ENCODE results near the gene HTRA3. TPM values are rescaled to one million over a fixed set of nuclear protein-coding genes. Genes with fewer than 3 reads are reported as not detected.

The HTRA3 gene
- total RNA-seq, 1 donor from 2014 or later, result 17.8 TPM

DNA sequence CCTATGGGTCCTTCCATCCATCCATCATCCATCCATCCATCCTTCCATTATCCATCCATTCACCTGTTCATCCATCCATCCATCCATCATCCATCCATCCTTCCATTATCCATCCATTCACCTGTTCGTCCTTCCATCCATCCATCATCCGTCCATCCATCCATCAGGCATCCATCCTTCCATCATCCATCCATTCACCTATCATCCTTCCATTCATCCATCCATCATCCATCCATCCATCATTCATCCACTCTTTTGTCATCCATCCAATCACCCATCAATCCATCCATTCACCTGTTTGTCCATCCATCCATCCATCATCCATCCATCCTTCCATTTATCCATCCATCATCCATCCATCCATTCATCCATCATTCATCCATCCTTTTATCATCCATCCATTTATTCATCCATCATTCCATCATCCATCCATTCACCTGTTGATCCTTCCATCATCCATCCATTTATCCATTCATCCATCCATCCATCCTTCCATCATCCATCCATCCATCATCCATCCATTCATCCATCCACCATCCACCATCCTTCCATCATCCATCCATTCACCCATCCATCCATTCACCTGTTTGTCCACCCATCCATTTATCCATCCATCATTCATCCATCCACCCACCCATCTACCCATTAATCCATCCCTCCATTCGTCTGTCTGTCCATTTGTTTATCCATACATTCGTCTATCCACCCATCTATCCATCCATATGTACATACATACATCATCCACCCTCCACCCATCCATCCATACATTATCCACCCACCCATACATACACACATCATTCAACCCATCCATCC, 35.7 kb upstream of the HTRA3 start:
- no peak for DNase-seq (ENCODE audit: low spot score)

DNA sequence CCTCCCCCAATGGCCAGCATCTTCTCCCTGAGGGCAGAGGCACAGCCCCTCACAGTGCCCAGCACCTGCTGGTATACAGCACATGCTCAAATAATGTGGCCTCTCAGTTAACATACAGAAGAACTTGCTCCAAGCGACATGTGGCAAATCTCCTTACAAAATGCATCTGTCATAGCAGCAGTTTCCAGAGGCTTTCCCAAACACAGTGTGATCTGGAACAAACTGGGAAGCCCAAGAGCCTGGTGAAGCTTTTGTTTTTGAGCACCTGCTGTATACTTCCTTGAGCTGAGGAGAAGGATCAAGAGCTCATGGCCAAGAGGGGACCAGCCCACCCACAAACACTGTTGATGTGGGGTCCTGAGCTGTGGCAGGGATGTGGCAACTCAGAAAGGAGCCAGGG, 34.8 kb upstream of the HTRA3 start:
- DNase-seq (ENCODE audit: low spot score), result no peak

- no peak for DNase-seq (ENCODE audit: low spot score)
Observed at GRCh38 chr4:8235224-8235623, 34.3 kb upstream of the HTRA3 start.

GRCh38 chr4:8235686-8236085, 33.9 kb upstream of the HTRA3 start:
- no peak for DNase-seq (ENCODE audit: low spot score)

DNA sequence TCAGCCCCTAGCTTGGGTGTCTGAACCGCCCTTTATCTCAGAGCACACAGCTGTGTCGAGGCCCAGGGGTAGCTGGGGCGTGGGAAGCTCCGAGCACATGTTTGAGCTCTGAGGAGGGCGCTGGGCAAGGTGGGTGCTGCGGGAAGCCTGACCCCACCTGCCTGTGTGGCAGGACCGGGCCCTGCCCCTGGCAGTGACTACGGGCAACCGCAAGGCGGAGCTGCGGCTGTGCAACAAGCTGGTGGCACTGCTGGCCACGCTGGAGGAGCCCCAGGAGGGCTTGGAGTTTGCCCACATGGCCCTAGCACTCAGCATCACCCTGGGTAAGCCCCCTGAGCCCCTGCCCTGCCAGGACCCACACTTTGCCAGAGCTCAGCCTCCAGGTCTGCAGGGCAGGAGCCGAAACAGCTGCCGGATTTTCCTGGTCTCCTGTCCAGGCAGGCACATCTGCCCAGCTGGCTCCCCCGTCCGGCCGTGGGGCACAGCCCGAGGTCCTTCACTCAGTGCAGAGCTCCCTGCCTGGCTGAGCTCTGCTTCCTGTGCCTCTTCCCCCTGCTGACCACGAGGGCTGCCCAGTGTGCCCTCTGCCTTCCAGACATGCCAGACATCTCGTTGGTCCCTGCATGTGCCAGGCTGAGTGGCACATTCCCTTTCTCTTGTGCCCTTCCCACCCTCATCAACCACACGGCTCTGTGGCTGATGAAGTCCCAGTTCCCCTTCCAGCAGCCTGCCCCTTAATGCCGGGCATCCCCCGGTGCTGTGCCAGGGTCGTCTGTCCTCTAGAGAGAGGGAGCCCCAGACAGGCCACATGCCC, 33.2 kb upstream of the HTRA3 start:
- DNase-seq (ENCODE audit: low spot score), result no peak

GRCh38 chr4:8236920-8237195, 32.7 kb upstream of the HTRA3 start:
- no peak for DNase-seq (ENCODE audit: low spot score)

DNA sequence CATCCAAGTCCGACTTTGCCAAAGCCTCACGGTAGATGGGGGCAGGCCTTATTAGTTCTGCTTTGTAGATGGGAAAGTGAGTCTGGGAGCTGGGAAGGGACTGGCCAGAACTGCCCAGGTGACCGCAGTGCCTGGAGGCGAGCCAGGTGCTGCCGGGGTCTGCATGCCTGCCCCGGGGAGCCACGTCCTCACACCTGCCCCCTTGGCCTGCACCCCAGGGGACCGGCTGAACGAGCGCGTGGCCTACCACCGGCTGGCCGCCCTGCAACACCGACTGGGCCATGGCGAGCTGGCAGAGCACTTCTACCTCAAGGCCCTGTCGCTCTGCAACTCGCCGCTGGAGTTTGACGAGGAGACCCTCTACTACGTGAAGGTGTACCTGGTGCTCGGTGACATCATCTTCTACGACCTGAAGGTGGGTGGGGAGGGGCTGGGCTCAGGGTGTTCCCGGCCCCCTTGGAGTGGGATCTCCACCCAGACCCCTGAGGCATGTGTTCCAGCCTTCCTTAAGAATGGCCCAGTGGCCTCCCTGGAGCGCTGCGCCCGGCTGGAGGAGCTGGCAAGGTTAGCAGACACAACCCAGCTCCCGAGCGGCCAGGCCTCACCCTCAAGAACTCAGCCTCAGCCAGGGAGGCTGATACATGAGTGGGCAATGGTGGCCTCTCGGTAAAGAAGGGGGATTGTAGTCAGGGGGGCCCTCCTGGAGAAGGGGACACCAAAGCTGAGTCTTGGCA, 32.1 kb upstream of the HTRA3 start:
- no peak for DNase-seq (ENCODE audit: low spot score)

DNA sequence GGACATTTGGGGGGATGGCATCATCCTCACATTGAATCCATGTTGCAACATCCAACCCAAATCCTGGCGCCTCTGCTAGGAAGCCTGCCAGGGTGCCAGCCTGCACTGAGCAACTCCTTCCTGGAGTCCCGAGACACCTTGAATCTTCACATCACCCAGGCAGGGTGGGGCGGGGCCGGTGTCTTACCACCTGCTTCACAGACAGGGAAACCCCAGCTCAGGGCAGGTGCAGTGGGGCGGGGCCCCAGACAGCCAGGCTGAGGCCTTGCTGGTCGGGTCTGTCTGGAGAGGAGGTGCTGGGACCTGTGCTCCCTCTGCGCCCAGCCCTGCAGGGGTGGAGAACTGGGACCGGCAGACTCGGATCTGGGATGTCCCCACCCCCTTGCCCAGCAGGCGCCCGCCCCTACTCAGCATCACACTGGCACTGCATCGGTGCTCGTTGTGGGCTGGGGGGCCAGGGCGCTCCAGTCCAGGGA, 31.5 kb upstream of the HTRA3 start:
- no peak for DNase-seq (ENCODE audit: low spot score)

GRCh38 chr4:8238515-8239053, 31.0 kb upstream of the HTRA3 start:
- DNase-seq (ENCODE audit: low spot score), result no peak

DNA sequence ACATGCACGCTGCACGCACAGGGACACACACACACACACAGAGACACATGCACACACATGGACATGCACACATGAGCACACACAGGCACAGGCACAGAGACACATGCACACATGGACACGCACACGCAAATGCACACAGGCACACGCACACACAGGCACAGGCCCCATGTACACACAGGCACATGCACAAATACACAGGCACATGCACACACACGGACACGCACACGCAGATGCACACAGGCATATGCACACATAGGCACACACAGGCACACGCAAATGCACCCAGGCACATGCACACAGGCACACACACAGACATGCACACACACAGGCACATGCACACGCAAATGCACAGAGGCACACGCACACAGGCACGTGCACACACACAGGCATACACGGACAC, 30.3 kb upstream of the HTRA3 start:
- no peak for DNase-seq (ENCODE audit: low spot score)

- no peak for DNase-seq (ENCODE audit: low spot score)
Observed at GRCh38 chr4:8239661-8240060, 29.9 kb upstream of the HTRA3 start.

- no peak for DNase-seq (ENCODE audit: low spot score)
Observed at GRCh38 chr4:8240211-8241041, 29.1 kb upstream of the HTRA3 start.

DNA sequence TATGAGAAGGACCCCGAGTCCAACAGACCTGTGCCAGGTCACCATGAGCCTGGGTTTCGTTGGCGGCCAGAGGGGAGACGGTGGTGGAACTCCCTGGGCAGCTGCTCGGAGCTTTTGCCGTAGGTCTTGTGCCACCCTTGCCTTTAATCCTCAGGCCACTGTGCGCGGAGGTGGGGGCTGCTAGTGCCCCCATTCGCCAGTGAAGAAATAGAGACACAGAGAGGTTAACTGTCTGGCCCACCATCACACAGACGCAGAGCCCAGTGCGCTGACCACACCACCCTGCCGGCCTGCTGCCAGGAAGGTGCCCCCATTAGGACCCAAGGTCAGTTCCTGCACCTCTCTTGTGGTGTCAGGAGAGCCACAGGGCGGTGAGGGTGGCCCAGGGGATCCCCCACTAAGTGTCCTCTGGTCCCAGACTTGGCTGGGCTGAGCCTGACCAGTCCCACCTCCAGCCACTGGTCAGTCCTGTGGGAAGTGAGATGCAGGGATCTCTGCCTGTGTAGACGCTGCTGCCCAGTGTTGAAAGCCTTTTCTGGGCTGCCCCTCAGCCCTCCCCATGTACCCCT, 28.3 kb upstream of the HTRA3 start:
- DNase-seq (ENCODE audit: low spot score), result no peak

DNA sequence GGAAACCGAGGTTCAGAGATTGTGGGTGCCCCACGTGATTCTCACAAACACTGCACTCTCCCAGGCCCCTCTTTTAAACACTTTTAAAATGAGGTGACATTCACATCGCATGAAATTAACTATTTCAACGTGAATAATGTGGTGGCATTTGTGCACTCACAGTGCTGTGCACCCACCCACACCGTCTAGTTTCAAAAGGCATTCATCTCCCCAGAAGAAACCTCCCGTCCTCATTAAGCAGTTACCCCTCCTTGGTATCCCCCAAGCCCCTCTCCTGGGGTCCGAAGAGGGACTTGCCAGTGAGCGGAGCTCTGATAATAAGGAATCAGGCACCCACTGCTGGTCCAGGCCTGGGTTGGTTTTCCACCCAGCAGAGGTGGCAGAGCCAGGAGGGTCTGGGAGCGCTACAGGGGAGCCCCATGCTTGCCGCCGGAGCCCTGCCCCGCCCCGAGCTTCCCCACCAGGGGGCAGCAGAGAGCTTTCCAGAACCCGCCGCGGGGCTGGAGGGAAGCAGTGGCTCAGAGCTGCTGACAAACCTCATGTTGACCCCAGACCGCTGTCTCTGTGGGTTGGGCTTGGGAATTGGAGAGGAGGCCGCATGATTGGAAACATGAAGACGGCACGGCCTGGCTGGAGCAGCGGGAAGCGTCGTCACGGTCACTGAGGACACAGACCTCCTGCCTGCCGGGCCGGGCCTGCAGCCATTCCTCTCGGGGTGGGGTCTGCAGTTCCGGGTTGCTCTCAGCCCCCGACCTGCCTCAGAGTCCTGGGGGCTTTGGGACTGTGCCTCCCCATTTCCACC, 27.5 kb upstream of the HTRA3 start:
- DNase-seq (ENCODE audit: low spot score), result peak; percentile 92

- DNase-seq (ENCODE audit: low spot score), result no peak
Observed at GRCh38 chr4:8242782-8243560, 26.6 kb upstream of the HTRA3 start.

DNA sequence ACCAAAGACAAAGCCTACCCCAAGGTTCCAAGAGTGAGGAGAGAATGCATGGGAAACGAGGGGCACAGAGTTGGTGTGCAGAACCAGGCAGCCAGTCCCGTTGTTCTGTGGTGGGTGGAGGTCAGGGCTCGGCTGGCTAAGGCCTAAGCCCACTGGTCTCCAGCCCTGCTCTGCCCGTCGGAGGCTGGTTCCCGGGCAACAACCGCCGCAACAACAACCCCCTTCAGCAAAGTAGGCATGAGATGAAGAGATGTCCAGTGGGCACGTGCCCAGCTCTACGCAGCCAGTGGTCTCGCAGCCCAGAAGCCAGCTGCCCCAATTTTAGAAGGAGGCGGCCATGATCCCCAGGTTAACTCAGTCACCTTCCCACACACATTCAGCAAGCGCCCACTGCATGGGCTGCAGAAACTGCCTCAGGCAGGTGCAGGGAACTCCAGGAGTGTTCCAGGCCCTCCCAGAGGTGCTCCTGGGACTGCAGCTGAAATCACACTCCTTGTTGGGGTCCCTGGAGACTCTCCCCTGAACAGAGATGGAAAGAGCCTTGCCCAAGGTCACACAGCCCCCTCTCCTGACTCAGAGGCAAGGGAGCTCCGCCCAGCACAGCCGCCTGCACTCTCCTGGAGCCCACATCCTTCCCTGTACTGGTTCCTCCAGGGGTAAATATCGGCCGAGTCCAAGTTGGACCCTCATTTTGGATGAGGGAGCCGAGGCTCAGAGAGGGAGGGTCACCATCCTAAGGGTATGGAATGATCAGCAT, 25.4 kb upstream of the HTRA3 start:
- DNase-seq (ENCODE audit: low spot score), result no peak

- no peak for DNase-seq (ENCODE audit: low spot score)
Observed at GRCh38 chr4:8244931-8245460, 24.6 kb upstream of the HTRA3 start.
